GM12892 (cell line): Measurements from ENCODE around the gene SCG3.

ENCODE experiments used
- DNase-seq: peaks from one replicate; pipeline ENCODE4 v3.0.0; 2011; ENCODE audit not compliant: insufficient read length
- FAIRE-seq: peaks from 2 replicates; lab custom pipeline; 2011; peaks lifted over from hg19 to GRCh38; lab: Jason Lieb, UNC
- POLR2A ChIP-seq: IDR thresholded peaks from 2 replicates; pipeline ENCODE4 v1.6.1; 2011; ENCODE audit warnings: low read depth, low read length, control low read depth
- POLR2AphosphoS5 ChIP-seq: IDR thresholded peaks from 2 replicates; pipeline ENCODE4 v1.6.1; 2011; ENCODE audit warnings: low read depth, low read length, control low read depth
- TAF1 ChIP-seq: IDR thresholded peaks from 2 replicates; pipeline ENCODE4 v1.6.1; 2011; ENCODE audit warnings: low read depth, mild to moderate bottlenecking, control low read depth, low read length, borderline replicate concordance

Gene SCG3

GRCh38 chr15:51667478-51667877 lies 13.8 kb upstream of the SCG3 start:
- TF ChIP-seq TAF1: no peak
- no peak for TF ChIP-seq POLR2A
- no peak for TF ChIP-seq POLR2AphosphoS5
- DNase-seq: no peak
- FAIRE-seq: peak; percentile 27

- DNase-seq (no peak), FAIRE-seq (no peak)
- TF ChIP-seq TAF1: no peak
- no peak for TF ChIP-seq POLR2AphosphoS5
- no peak for TF ChIP-seq POLR2A
Observed at GRCh38 chr15:51668446-51668845, 12.9 kb upstream of the SCG3 start.

- no peak for TF ChIP-seq POLR2A
- no peak for TF ChIP-seq POLR2AphosphoS5
- TF ChIP-seq TAF1: no peak
- FAIRE-seq: no peak
- no peak for DNase-seq
Observed at GRCh38 chr15:51669381-51669780, 11.9 kb upstream of the SCG3 start.

- TF ChIP-seq POLR2AphosphoS5 (no peak), TAF1 (no peak), POLR2A (no peak)
- FAIRE-seq (no peak), DNase-seq (no peak)
Observed at GRCh38 chr15:51672155-51672687, 9.1 kb upstream of the SCG3 start.

- FAIRE-seq (no peak), DNase-seq (no peak)
- TF ChIP-seq TAF1 (no peak), POLR2AphosphoS5 (no peak), POLR2A (no peak)
Observed at GRCh38 chr15:51672913-51673857, 8.1 kb upstream of the SCG3 start.

GRCh38 chr15:51675234-51675633 lies 6.1 kb upstream of the SCG3 start:
- DNase-seq (no peak), FAIRE-seq (no peak)
- TF ChIP-seq POLR2AphosphoS5 (no peak), POLR2A (no peak), TAF1 (no peak)

- TF ChIP-seq POLR2AphosphoS5 (no peak), TAF1 (no peak), POLR2A (no peak)
- no peak for DNase-seq
- no peak for FAIRE-seq
Observed at GRCh38 chr15:51677021-51677420, 4.3 kb upstream of the SCG3 start.

GRCh38 chr15:51677452-51677851 lies 3.9 kb upstream of the SCG3 start:
- DNase-seq: no peak
- no peak for FAIRE-seq
- no peak for TF ChIP-seq POLR2AphosphoS5
- TF ChIP-seq POLR2A: no peak
- no peak for TF ChIP-seq TAF1

GRCh38 chr15:51678096-51678495 lies 3.2 kb upstream of the SCG3 start:
- FAIRE-seq (no peak), DNase-seq (no peak)
- TF ChIP-seq TAF1 (no peak), POLR2AphosphoS5 (no peak), POLR2A (no peak)

- no peak for DNase-seq
- no peak for FAIRE-seq
- TF ChIP-seq POLR2A: no peak
- TF ChIP-seq TAF1: no peak
- no peak for TF ChIP-seq POLR2AphosphoS5
Observed at GRCh38 chr15:51680321-51680720, 982 bp upstream of the SCG3 start.

- no peak for FAIRE-seq
- TF ChIP-seq POLR2AphosphoS5 (no peak), POLR2A (no peak)
- DNase-seq: no peak
Observed at GRCh38 chr15:51687565-51687964, 6.3 kb downstream of the SCG3 start.

- TF ChIP-seq POLR2A (no peak), POLR2AphosphoS5 (no peak), TAF1 (no peak)
- DNase-seq (no peak), FAIRE-seq (no peak)
Observed at GRCh38 chr15:51688863-51689262, 7.6 kb downstream of the SCG3 start.
